KG1 (cell line): ENCODE measurements around the gene PRB4.
"Not testable (repeated sequence)": the region's sequence is repeated elsewhere in the genome, so short reads cannot be mapped to it uniquely, and the experiment has no call there.

ENCODE experiments used
- DNase-seq: peaks from one replicate; lab custom pipeline; 2025; lab: John Stamatoyannopoulos, UW

Gene PRB4

GRCh38 chr12:11310336-11310735 lies at the start of gene PRB4:
PRB4 (minus strand) TSS chr12:11310436; CDS start chr12:11310398, 38 bp downstream.
- no peak for DNase-seq

- DNase-seq = not testable (repeated sequence)
These were observed 41.5 kb upstream of the PRB4 start for GRCh38 chr12:11351736-11352135.

GRCh38 chr12:11348439-11348838 lies 38.2 kb upstream of the PRB4 start:
- no peak for DNase-seq

- DNase-seq = no peak
These were observed 37.6 kb upstream of the PRB4 start for GRCh38 chr12:11347810-11348209.

- DNase-seq = no peak
These were observed 34.3 kb upstream of the PRB4 start for GRCh38 chr12:11344500-11344899.

GRCh38 chr12:11324426-11324825 lies 14.2 kb upstream of the PRB4 start:
- DNase-seq = no peak

GRCh38 chr12:11321980-11322379 lies 11.7 kb upstream of the PRB4 start:
- no peak for DNase-seq

GRCh38 chr12:11307143-11307542 lies 3.1 kb downstream of the PRB4 start:
- DNase-seq = no peak

- DNase-seq = no peak
These were observed 36.8 kb downstream of the PRB4 start for GRCh38 chr12:11273449-11273848.

- DNase-seq = no peak
These were observed 40.6 kb downstream of the PRB4 start, which contains the start of gene PRB3 for GRCh38 chr12:11269607-11270006. PRB3 (minus strand) TSS chr12:11269707; CDS start chr12:11269669, 38 bp downstream.

GRCh38 chr12:11264501-11264900 lies 45.7 kb downstream of the PRB4 start:
- DNase-seq = no peak
